Hematopoietic multipotent progenitor cell treated with erythropoietin and hydrocortisone succinate and interleukin-3 and kit ligand, for 15 days (in vitro differentiated cells): ENCODE measurements around the gene MCM8.

ENCODE experiments used
- DNase-seq: peaks from one replicate; pipeline ENCODE4 v3.0.0-alpha.2; 2015; ENCODE audit warnings: low spot score

MCM8 gene

GRCh38 chr20:6045566-6045965 is 95.1 kb downstream of the MCM8 start:
- no peak for DNase-seq

- no peak for DNase-seq
These were observed 96.0 kb downstream of the MCM8 start for GRCh38 chr20:6046432-6046831.

GRCh38 chr20:6048391-6048790 is 97.9 kb downstream of the MCM8 start:
- DNase-seq: no peak
